H54 (cell line): ENCODE results near the gene NEGR1.
"Not testable (repeated sequence)": the region's sequence is repeated elsewhere in the genome, so short reads cannot be mapped to it uniquely, and the experiment has no call there.

ENCODE experiments used
- DNase-seq: peaks from one replicate; pipeline ENCODE4 v3.0.0; 2011; ENCODE audit warnings: low spot score, mixed read lengths; ENCODE audit not compliant: insufficient read length
- FAIRE-seq: peaks from 3 replicates; lab custom pipeline; 2011; peaks lifted over from hg19 to GRCh38; lab: Jason Lieb, UNC
- POLR2A ChIP-seq: IDR thresholded peaks from 2 replicates; pipeline ENCODE4 v1.6.1; 2011; ENCODE audit warnings: low read depth, mild to moderate bottlenecking, low read length

The NEGR1 gene

GRCh38 chr1:72280711-72281110 lies 1.6 kb downstream of the NEGR1 start:
- no peak for DNase-seq
- no peak for TF ChIP-seq POLR2A
- FAIRE-seq, result no peak

GRCh38 chr1:72280131-72280530 lies 2.2 kb downstream of the NEGR1 start:
- DNase-seq (no peak), FAIRE-seq (no peak)
- no peak for TF ChIP-seq POLR2A

DNA sequence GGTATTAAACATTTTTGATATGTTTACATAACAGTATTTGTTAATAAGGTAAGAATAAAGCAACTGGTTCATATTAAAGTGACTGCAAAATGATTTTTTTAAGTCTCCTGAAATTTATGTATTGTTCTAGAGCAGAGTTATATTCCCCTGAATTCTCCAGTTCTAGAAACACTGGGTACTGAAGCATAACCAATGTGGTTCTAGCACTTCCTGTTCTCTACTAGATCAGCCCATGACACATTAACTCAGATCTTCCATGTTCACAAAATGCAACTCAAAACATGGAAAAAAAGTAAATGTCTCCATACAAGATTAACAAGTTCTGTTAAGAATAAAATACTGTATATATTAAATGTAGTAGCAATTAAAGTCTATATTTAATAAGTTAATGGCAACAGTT lies 3.9 kb downstream of the NEGR1 start:
- DNase-seq, result no peak
- no peak for FAIRE-seq
- no peak for TF ChIP-seq POLR2A

- DNase-seq (no peak), FAIRE-seq (no peak)
- TF ChIP-seq POLR2A, result no peak
Measured at GRCh38 chr1:72271555-72272085, 10.7 kb downstream of the NEGR1 start.

GRCh38 chr1:72262735-72263134 lies 19.6 kb downstream of the NEGR1 start:
- TF ChIP-seq POLR2A, result no peak
- DNase-seq, result no peak

DNA sequence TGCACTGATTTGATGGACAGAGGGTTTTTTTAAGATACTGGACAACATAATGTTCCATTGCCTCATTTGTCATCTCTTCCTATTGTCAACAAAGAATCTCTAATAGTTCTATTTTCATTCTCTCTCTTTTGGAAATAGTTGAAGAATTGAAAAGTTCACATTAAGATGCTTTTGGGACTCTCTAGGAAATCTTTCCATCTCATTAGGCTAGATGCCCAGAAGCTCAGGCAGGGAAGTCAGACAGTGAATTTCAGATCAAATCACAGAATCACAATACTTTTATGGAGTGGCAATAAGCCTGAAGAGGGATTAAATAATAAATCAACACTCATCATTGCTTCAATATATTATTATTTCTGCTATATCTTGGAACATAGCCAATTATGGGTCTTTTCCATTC lies 29.2 kb downstream of the NEGR1 start:
- no peak for FAIRE-seq
- DNase-seq, result no peak
- TF ChIP-seq POLR2A, result no peak

More at GRCh38 chr1:72262735-72263134, 19.6 kb downstream of the NEGR1 start:
- no peak for FAIRE-seq

DNA sequence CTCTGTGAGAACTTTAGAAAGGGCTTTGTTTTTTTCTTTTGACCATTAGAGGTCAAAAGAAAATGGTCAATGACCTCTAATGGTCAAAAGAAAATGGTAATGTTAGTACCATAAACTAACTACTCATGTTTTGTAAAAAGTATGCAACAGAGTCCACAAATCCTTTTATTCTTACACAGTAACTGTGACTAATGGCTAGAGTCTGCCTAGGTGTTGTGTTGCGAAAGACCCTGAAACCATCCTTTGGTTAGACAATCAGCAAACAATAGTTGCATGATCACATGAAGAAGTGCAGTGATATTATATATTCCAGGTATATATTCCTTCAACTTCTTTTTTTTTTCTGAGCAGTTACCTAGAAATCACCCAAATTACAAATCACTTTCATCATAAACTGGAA lies 40.9 kb downstream of the NEGR1 start:
- no peak for TF ChIP-seq POLR2A
- FAIRE-seq (no peak), DNase-seq (no peak)

GRCh38 chr1:72235931-72236330 lies 46.4 kb downstream of the NEGR1 start:
- not testable (repeated sequence) for FAIRE-seq, DNase-seq

DNA sequence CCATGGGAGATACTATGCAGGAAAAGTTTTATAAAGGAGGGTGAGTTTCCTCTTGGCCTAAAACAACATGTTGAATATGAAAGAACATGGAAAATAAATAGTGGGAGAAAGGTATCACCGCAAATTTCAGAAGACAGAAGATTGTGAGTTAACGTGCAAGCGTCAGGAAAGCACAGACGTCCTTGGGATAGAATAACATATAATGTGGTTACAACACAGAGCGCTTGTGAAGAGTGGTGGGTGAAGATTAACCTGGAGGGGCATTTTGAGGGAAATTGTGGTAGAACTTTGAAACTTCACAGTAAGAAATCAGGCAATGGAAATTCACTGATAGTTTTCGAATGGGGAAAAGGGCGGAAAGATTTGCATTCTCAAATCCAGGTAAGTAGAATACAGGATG lies 47.3 kb downstream of the NEGR1 start:
- no peak for TF ChIP-seq POLR2A
- FAIRE-seq, result no peak
- DNase-seq, result no peak

- DNase-seq (no peak), FAIRE-seq (no peak)
- TF ChIP-seq POLR2A, result no peak
Measured at GRCh38 chr1:72230746-72231145, 51.6 kb downstream of the NEGR1 start.

DNA sequence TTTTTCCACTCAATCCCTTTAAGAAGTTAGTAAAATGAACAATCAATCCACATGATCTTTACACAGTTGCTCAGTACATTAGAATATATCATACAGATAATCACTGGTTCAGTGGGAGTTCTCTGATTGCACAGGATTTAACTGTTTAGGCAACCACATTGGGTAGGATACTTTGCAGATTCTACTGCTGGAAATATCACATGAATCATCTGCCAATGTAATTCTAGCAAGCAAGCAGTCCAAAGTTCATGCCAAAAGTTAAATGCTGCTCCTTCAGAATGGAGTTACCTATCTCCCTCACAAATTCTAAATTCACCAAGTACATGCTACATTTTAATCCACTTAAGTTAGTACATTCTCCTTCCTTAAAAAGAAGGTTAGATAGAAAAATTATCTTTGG lies 52.4 kb downstream of the NEGR1 start:
- TF ChIP-seq POLR2A, result no peak
- no peak for DNase-seq
- no peak for FAIRE-seq

- TF ChIP-seq POLR2A, result no peak
- FAIRE-seq (no peak), DNase-seq (no peak)
Measured at GRCh38 chr1:72227667-72228066, 54.7 kb downstream of the NEGR1 start.

DNA sequence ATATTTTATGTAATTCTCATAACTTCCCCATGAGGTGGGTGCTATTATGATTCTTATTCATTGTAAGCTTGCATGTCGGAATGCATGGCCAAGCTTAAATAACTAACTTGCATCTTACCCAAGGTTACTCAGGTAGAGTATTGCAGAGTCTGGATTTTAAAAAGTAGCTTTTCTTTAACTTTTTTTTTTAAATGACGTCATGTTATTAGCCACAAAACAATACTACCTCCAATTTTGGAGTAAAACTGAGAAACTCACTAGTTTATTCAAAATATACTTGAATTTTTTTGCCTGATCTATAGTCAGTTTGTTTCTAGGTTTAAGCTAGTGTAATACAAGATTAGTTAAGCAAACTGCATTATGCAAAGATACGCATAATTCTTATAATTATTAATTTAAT lies 57.8 kb downstream of the NEGR1 start:
- DNase-seq, result no peak
- TF ChIP-seq POLR2A, result no peak
- no peak for FAIRE-seq

GRCh38 chr1:72221811-72222210 lies 60.5 kb downstream of the NEGR1 start:
- DNase-seq, result no peak

GRCh38 chr1:72218141-72218739 lies 64.1 kb downstream of the NEGR1 start:
- TF ChIP-seq POLR2A, result no peak
- no peak for DNase-seq
- FAIRE-seq, result no peak

More at GRCh38 chr1:72221811-72222210, 60.5 kb downstream of the NEGR1 start:
- no peak for TF ChIP-seq POLR2A
- no peak for FAIRE-seq

DNA sequence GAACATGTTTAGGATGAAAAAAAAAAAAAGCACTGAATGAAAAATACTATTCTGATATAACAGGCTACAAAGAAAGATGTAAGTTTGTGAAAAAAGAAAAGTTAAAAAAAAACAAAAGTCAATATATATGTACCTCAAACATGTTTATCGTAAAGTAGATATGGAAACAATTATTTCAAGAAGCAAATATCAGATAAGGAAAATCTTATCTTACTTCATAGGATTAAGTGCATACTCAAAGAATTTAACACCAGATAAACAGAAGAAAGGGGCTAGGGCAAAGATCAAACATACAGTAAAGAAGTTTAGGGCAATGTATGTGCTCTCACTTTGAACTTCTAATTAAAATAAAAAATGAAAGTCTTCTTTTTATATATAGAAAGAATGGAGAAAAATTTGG lies 75.3 kb downstream of the NEGR1 start:
- no peak for DNase-seq
- no peak for TF ChIP-seq POLR2A
- no peak for FAIRE-seq
